Esophagus squamous epithelium (tissue), 5 donors: Measurements from ENCODE around the gene KRT3. TPM values are rescaled to one million over a fixed set of nuclear protein-coding genes. Genes with fewer than 3 reads are reported as not detected.

ENCODE experiments used
- DNase-seq: peaks from one replicate; lab custom pipeline; 2025; lab: John Stamatoyannopoulos, UW
- H3K27ac ChIP-seq, 4 donors: fragments of 200-600 bp; sonication (generic); one replicate each; pipeline ENCODE4 v1.5.1; 2016 to 2019; ENCODE audit warnings: mild to moderate bottlenecking in 1 of 4
- H3K27me3 ChIP-seq, 4 donors: fragments of 200-600 bp; sonication (generic); 1 replicate in 3 of 4; 2 replicates in 1 of 4; pipeline versions ENCODE4 v1.5.1 to v1.6.0; 2017 to 2021; ENCODE audit warnings: antibody characterized with exemption in 1 of 4
- H3K36me3 ChIP-seq, 3 donors: fragments of 200-600 bp; sonication (generic); one replicate each; pipeline ENCODE4 v1.5.1; 2016 to 2019
- H3K4me1 ChIP-seq, 3 donors: fragments of 200-600 bp; sonication (generic); one replicate each; pipeline ENCODE4 v1.5.1; 2017 to 2019
- H3K4me3 ChIP-seq, 4 donors: fragments of 200-600 bp; sonication (generic); 1 replicate in 3 of 4; 2 replicates in 1 of 4; pipeline ENCODE4 v1.5.1; 2016 to 2019; ENCODE audit warnings: mild to moderate bottlenecking in 2 of 4, moderate library complexity in 1 of 4
- H3K9me3 ChIP-seq, 3 donors: fragments of 200-600 bp; sonication (generic); one replicate each; pipeline ENCODE4 v1.5.1; 2016 to 2019
- POLR2A ChIP-seq, 4 donors: fragments of 450-650 bp; IDR thresholded peaks; one replicate each; pipeline ENCODE4 v1.6.1; 2017; ENCODE audit warnings: antibody characterized with exemption in 4 of 4, mild to moderate bottlenecking in 4 of 4, moderate library complexity in 3 of 4
- WGBS, 2 donors: methylation state at CpG; one replicate each; pipeline ENCODE4 v1.1.5; 2018; 5-methylcytosine and 5-hydroxymethylcytosine counted together
- intact Hi-C: fragments of 100-400 bp; cut with DNase I; formaldehyde crosslinking; loops from one replicate; pipeline ENCODE4 v1.15.0; 2022
- total RNA-seq, 4 donors: library from RNA; depleted of rRNA; stranded (reverse); fragments of >200 nt; gene quantifications; one replicate each; pipeline ENCODE4 v1.1.0, GENCODE V29; 2016
- TF ChIP-seq, protein P1 (sequence below), 6 experiments: fragments of 450-650 bp in 4 of 6; fragments of 200-600 bp in 2 of 6; sonication (generic) in 2 of 6; IDR thresholded peaks; one replicate each; pipeline ENCODE4 v1.5.1; 2016 to 2019; ENCODE audit warnings: antibody characterized with exemption in 6 of 6, mild to moderate bottlenecking in 4 of 6, moderate library complexity in 4 of 6
- donor health status: DM: yes; HTN: yes; CAD: no.

Gene KRT3
- total RNA-seq, 4 donors from 2014 or later, result 0.57 to 1.6 (median 0.86) TPM

DNA sequence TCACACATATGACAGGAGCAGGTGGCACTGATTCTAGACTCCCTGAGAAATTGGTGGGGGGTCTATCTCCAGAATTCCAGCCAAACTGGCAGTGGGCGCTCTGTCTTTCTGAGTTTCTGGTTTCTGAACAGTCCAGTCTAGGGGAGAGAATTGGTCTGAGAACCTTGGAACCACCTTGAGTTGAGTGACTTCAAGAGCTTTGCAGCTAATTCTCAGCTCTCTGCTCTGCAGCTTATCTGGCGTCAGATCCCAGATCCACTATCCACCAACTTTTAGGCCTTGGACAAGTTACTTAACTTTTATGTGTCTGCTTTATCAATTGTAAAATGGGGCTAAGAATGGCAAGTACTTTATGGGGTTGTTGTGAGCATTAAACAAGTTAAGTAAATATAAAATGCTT is 17.1 kb downstream of the KRT3 start:
- no peaks in the 10 kb centered on the region for H3K9me3 ChIP-seq
- H3K4me3 ChIP-seq, result no peak overlapping the region
- TF ChIP-seq, protein P1, sequence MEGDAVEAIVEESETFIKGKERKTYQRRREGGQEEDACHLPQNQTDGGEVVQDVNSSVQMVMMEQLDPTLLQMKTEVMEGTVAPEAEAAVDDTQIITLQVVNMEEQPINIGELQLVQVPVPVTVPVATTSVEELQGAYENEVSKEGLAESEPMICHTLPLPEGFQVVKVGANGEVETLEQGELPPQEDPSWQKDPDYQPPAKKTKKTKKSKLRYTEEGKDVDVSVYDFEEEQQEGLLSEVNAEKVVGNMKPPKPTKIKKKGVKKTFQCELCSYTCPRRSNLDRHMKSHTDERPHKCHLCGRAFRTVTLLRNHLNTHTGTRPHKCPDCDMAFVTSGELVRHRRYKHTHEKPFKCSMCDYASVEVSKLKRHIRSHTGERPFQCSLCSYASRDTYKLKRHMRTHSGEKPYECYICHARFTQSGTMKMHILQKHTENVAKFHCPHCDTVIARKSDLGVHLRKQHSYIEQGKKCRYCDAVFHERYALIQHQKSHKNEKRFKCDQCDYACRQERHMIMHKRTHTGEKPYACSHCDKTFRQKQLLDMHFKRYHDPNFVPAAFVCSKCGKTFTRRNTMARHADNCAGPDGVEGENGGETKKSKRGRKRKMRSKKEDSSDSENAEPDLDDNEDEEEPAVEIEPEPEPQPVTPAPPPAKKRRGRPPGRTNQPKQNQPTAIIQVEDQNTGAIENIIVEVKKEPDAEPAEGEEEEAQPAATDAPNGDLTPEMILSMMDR (IDR thresholded peaks at IDR 0.05), result no peak
- TF ChIP-seq POLR2A (IDR thresholded peaks at IDR 0.05), result no peak
- 72 to 100% methylated on average over 2 of the region's 2 CpGs for WGBS, 2 donors
- H3K27me3 ChIP-seq, result peaks cover 0 to 32% (median 0%) of the 10 kb centered on the region in 4 donors
- no peaks in the 10 kb centered on the region for H3K36me3 ChIP-seq
- DNase-seq, result no peak
- intact Hi-C loops, result no loop called here
- H3K27ac ChIP-seq, result no peak overlapping the region
- no peaks in the 10 kb centered on the region for H3K4me1 ChIP-seq

DNA sequence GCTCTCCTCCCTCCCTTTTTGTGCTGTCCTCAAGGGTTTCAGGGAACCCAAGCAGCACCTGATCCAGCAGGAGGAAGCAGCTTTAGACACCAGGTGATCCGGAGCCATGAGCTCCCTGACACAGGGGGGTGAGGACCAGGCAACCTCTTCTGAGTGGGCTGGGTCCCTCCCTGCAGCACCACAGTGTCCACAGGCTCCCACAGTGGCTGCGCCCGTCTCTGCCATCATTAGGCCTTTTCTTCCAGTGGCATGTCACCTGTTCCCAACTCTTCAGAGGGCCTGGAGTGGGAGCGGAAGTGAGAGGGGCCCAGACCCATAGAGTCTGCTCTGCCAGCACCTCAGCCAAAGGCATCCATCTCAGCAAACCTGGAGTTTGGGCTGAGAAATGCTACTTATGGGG is 18.4 kb downstream of the KRT3 start:
- Histone ChIP-seq H3K27ac (no peak overlapping the region), H3K4me1 (no peaks in the 10 kb centered on the region), H3K27me3 (peaks cover 0 to 29% (median 0%) of the 10 kb centered on the region in 4 donors), H3K36me3 (no peaks in the 10 kb centered on the region), H3K4me3 (no peak overlapping the region), H3K9me3 (no peaks in the 10 kb centered on the region)
- intact Hi-C loops, result no loop called here
- no CpG with 5 or more reads among the region's 4 CpGs for WGBS, 2 donors
- DNase-seq, result no peak
- TF ChIP-seq POLR2A (IDR thresholded peaks at IDR 0.05), result no peak

DNA sequence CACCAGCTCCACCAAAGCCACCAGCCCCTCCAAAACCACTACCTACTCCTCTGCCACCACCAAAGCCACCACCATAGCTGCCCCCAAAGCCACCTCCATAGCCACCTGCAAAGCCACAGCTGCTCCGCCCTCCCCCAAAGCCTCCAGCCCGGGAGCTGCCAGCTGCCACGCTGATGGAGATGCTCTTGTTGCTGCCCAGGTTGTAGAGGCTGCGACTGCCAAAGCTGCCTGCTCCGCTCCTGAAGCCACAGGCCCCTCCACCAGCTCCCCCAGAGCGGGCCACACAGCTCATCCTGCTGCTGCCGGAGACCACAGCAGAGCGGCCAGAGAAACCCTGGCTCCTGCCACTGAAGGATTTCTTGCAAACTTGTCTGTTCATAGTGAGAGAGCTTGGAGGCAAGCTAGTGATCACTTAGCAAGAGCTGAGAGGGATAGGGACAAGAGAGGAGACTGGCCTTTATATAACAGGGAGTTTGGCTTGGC is 19.0 kb downstream of the KRT3 start, which contains the start of gene KRT76:
Gene KRT76, minus strand, starts transcription at position 433 of the 483 bp plus-strand sequence. Its CDS starts 54 bp downstream, at position 379.
- WGBS, 2 donors, result 80 to 87% methylated on average over 5 to 8 of the region's 8 CpGs
- no peaks in the 10 kb centered on the region for H3K4me1 ChIP-seq
- H3K27ac ChIP-seq, result no peak within 1 kb of the TSS
- H3K4me3 ChIP-seq, result no peak within 1 kb of the TSS
- no peaks in the 10 kb centered on the region for H3K9me3 ChIP-seq
- TF ChIP-seq, protein P1 (IDR thresholded peaks at IDR 0.05), result no peak
- TF ChIP-seq POLR2A (IDR thresholded peaks at IDR 0.05), result no peak
- no peak for DNase-seq
- H3K27me3 ChIP-seq, result peaks cover 0 to 27% (median 0%) of the 10 kb centered on the region in 4 donors
- H3K36me3 ChIP-seq, result no peaks in the 10 kb centered on the region
- intact Hi-C loops, result no loop called here

DNA sequence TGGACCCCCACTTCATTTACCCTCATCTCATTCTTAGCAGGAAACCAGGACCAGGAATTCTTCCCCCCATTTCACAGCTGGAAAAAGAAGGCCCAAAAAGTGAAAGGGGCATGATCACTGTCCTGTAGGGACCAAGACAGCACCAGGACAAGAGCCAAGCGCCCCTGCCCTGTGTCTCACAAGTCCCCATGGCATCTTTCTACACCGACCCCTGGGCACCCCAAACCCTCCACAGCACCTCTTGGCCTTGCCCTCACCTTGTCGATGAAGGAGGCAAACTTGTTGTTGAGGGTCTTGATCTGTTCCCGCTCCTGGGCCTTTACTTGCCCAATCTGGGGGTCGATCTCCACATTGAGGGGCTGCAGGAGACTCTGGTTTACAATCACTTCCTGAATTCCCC is 19.5 kb downstream of the KRT3 start:
- H3K4me1 ChIP-seq, result no peaks in the 10 kb centered on the region
- intact Hi-C loops, result no loop called here
- H3K9me3 ChIP-seq, result no peaks in the 10 kb centered on the region
- no peak for DNase-seq
- H3K27me3 ChIP-seq, result peaks cover 0 to 22% (median 0%) of the 10 kb centered on the region in 4 donors
- H3K36me3 ChIP-seq, result no peaks in the 10 kb centered on the region
- H3K27ac ChIP-seq, result no peak overlapping the region
- no peak for TF ChIP-seq POLR2A (IDR thresholded peaks at IDR 0.05)
- TF ChIP-seq, protein P1 (IDR thresholded peaks at IDR 0.05), result no peak
- H3K4me3 ChIP-seq, result no peak overlapping the region
- 69 to 78% methylated on average over 3 of the region's 5 CpGs for WGBS, 2 donors

DNA sequence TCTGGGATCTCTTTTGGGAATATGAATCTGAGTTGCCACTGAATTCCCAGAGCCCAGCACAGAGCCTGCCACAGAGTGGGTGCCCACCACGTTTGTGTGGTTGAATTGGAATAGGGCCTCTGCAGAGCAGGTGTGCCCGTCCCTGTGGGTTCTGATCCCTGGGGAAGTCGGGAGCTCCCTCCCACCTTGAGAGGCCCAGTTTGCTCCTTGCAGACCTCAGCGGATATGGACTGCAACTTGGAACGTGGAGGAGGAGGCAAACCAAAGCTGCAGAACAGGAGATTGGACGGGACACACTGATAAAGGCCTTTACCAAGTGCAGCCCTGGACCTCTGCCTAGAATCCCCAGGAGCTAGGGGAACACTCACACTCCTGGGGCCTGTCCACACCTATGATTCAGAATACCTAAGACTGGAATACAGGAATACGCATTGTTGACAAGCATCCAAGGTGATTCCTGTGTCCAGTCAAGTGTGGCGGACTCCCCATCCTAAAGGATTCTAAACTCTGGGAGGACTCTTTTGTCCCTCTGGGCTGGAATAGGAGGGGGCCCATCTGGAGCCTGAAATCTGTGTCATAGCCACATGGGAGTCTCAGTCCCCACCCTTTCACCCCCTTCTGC is 21.2 kb downstream of the KRT3 start:
- Histone ChIP-seq H3K4me3 (no peak overlapping the region), H3K36me3 (no peaks in the 10 kb centered on the region), H3K9me3 (no peaks in the 10 kb centered on the region), H3K27ac (no peak overlapping the region), H3K27me3 (peaks cover 0 to 23% (median 0%) of the 10 kb centered on the region in 4 donors), H3K4me1 (no peaks in the 10 kb centered on the region)
- no peak for DNase-seq
- 51 to 86% methylated on average over 5 to 6 of the region's 8 CpGs for WGBS, 2 donors
- intact Hi-C loops, result no loop called here
- TF ChIP-seq, protein P1 (IDR thresholded peaks at IDR 0.05), result no peak
- TF ChIP-seq POLR2A (IDR thresholded peaks at IDR 0.05), result no peak
